ENCODE measurements around the gene CENATAC. TPM values are rescaled to one million over a fixed set of nuclear protein-coding genes. Genes with fewer than 3 reads are reported as not detected.
"Not testable (repeated sequence)": the region's sequence is repeated elsewhere in the genome, so short reads cannot be mapped to it uniquely, and the experiment has no call there.

CENATAC gene
- total and polyA plus RNA-seq, 4 donors = 6.0 to 33.6 (median 13.2) TPM

DNA sequence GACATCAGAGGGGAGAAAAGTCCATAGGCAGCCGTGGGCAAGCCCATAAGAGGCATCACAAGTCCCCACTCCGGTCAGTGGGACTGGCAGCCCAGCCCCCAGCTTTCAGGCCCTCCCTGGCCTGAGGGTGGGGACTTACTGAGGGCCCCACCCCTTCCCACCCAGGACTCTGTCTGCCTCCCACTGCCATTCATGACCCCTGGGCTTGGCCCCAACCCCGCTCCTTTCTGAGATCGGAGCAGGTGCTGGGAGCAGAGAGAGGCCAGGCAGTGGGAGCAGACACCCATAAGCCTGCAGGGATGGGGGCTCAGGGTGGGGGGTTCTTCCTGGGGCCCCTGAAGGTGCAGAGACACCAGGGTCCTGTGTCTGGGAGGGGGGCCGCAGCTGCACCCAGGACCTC is 36.7 kb upstream of the CENATAC start (continued):
- TF ChIP-seq, protein P1, sequence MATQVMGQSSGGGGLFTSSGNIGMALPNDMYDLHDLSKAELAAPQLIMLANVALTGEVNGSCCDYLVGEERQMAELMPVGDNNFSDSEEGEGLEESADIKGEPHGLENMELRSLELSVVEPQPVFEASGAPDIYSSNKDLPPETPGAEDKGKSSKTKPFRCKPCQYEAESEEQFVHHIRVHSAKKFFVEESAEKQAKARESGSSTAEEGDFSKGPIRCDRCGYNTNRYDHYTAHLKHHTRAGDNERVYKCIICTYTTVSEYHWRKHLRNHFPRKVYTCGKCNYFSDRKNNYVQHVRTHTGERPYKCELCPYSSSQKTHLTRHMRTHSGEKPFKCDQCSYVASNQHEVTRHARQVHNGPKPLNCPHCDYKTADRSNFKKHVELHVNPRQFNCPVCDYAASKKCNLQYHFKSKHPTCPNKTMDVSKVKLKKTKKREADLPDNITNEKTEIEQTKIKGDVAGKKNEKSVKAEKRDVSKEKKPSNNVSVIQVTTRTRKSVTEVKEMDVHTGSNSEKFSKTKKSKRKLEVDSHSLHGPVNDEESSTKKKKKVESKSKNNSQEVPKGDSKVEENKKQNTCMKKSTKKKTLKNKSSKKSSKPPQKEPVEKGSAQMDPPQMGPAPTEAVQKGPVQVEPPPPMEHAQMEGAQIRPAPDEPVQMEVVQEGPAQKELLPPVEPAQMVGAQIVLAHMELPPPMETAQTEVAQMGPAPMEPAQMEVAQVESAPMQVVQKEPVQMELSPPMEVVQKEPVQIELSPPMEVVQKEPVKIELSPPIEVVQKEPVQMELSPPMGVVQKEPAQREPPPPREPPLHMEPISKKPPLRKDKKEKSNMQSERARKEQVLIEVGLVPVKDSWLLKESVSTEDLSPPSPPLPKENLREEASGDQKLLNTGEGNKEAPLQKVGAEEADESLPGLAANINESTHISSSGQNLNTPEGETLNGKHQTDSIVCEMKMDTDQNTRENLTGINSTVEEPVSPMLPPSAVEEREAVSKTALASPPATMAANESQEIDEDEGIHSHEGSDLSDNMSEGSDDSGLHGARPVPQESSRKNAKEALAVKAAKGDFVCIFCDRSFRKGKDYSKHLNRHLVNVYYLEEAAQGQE (IDR thresholded peaks at IDR 0.05) = no peak
- no peak for TF ChIP-seq RAD21 (IDR thresholded peaks at IDR 0.05)

DNA sequence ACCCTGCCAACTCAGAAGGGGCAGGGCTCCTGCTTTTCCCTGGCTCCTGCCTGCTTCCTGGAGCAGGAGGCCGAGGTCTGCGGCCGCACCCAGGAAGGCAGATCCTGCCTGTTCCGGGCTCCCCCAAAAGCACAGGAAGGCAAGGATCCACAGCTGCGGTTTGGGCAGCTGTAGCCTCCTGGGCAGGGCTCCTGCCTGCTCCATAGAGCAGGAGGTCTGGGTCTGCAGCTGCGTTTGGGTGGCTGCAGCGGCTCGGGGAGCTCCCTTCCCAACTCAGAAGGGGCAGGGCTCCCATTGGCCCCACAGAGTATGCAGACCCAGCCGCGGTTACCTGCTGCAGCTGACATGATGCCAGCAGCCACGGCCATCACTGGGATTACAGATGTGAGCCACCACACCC is 36.3 kb upstream of the CENATAC start:
- WGBS = 62% methylated on average over 11 of the region's 11 CpGs
- no peak overlapping the region for H3K4me3 ChIP-seq (ENCODE audit: low read depth in 1 of 3, low read length in 3 of 3)
- DNase-seq (ENCODE audit: low spot score) = no peak

DNA sequence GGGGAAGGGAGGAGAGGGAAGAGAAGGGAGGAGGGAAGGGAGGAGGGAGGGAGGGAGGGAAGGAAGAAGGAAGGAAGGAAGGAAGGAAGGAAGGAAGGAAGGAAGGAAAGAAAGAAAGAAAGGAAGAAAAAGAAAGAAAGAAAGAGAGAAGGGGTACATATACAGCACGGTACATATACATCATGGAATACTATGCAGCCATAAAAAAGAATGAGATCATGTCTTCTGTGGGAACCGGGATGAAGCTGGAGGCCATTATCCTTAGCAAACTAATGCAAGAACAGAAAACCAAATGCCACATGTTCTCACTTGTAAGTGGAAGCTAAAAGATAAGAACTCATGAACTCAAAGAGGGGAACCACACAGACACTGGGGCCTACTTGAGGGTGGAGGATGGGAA is 28.4 kb upstream of the CENATAC start:
- H3K9me3 ChIP-seq (ENCODE audit: control insufficient read depth in 4 of 4, low read length in 3 of 4); DNase-seq (ENCODE audit: low spot score); H3K27ac ChIP-seq (ENCODE audit: low read depth in 1 of 2, low read length in 2 of 2); H3K4me1 ChIP-seq (ENCODE audit: control insufficient read depth in 4 of 4, insufficient read depth in 4 of 4, low read length in 3 of 4); H3K27me3 ChIP-seq (ENCODE audit: control insufficient read depth in 4 of 4, insufficient read depth in 4 of 4, low read length in 3 of 4); H3K9ac ChIP-seq (ENCODE audit: low read depth in 1 of 2, low read length in 2 of 2); H3K4me3 ChIP-seq (ENCODE audit: low read depth in 1 of 3, low read length in 3 of 3); H3K36me3 ChIP-seq (ENCODE audit: control insufficient read depth in 4 of 4, insufficient read depth in 3 of 4, low read depth in 1 of 4, low read length in 3 of 4): not testable (repeated sequence)
- WGBS = 92% methylated on average over 2 of the region's 2 CpGs

More for the DNA sequence above, 36.3 kb upstream of the CENATAC start:
- no peaks in the 10 kb centered on the region for H3K27me3 ChIP-seq (ENCODE audit: control insufficient read depth in 4 of 4, insufficient read depth in 4 of 4, low read length in 3 of 4)
- H3K9ac ChIP-seq (ENCODE audit: low read depth in 1 of 2, low read length in 2 of 2) = no peak overlapping the region
- TF ChIP-seq JUND (IDR thresholded peaks at IDR 0.05) = no peak
- no peaks in the 10 kb centered on the region for H3K4me1 ChIP-seq (ENCODE audit: control insufficient read depth in 4 of 4, insufficient read depth in 4 of 4, low read length in 3 of 4)
- no peak overlapping the region for H3K27ac ChIP-seq (ENCODE audit: low read depth in 1 of 2, low read length in 2 of 2)
- no peaks in the 10 kb centered on the region for H3K36me3 ChIP-seq (ENCODE audit: control insufficient read depth in 4 of 4, insufficient read depth in 3 of 4, low read depth in 1 of 4, low read length in 3 of 4)
- no peaks in the 10 kb centered on the region for H3K9me3 ChIP-seq (ENCODE audit: control insufficient read depth in 4 of 4, low read length in 3 of 4)

DNA sequence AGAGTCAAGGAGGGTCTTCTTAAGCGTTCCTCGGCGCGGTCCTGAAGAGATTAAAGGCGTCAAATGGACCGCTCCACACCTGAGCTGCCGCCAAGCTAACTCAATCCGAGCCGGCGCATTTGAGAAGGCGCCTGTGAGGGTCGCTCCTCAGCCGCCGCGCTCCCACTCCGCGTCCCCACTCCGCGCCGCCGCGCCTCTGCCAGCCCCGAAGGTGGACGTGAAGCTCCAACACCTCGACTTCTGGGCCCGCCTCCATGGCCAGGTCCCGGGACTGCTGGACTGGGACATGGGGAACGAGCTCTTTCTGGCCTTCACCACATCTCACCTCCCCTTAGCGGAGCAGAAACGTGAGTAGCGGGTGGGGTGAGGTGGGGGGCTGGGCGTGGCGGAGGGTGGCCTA is 26.3 kb upstream of the CENATAC start, which contains the start of gene FOXR1:
TSS of gene FOXR1 (plus strand) at position 116 of the 400 bp plus-strand sequence. CDS start at position 287, 171 bp downstream.
- TF ChIP-seq RXRA (IDR thresholded peaks at IDR 0.05) = no peak
- no peak for TF ChIP-seq HNF4A (conservative IDR thresholded peaks at IDR 0.05)
- no peak for TF ChIP-seq FOXA1 (IDR thresholded peaks at IDR 0.05)
- no peak for TF ChIP-seq SP1 (IDR thresholded peaks at IDR 0.05)
- no peak for TF ChIP-seq NR2F2 (IDR thresholded peaks at IDR 0.05)
- TF ChIP-seq FOXA2 (IDR thresholded peaks at IDR 0.05) = no peak
- TF ChIP-seq GABPA (IDR thresholded peaks at IDR 0.05 in 1 of 2, conservative IDR thresholded peaks at IDR 0.05 in 1 of 2) = no peak
- TF ChIP-seq JUND (IDR thresholded peaks at IDR 0.05) = no peak
- no peak for TF ChIP-seq RAD21 (IDR thresholded peaks at IDR 0.05)
- TF ChIP-seq HNF4G (IDR thresholded peaks at IDR 0.05) = no peak
- no peak for TF ChIP-seq TAF1 (conservative IDR thresholded peaks at IDR 0.05)
- no peak for TF ChIP-seq YY1 (IDR thresholded peaks at IDR 0.05)
- TF ChIP-seq, protein P2, sequence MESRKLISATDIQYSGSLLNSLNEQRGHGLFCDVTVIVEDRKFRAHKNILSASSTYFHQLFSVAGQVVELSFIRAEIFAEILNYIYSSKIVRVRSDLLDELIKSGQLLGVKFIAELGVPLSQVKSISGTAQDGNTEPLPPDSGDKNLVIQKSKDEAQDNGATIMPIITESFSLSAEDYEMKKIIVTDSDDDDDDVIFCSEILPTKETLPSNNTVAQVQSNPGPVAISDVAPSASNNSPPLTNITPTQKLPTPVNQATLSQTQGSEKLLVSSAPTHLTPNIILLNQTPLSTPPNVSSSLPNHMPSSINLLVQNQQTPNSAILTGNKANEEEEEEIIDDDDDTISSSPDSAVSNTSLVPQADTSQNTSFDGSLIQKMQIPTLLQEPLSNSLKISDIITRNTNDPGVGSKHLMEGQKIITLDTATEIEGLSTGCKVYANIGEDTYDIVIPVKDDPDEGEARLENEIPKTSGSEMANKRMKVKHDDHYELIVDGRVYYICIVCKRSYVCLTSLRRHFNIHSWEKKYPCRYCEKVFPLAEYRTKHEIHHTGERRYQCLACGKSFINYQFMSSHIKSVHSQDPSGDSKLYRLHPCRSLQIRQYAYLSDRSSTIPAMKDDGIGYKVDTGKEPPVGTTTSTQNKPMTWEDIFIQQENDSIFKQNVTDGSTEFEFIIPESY (IDR thresholded peaks at IDR 0.05) = no peak
- TF ChIP-seq, protein P3, sequence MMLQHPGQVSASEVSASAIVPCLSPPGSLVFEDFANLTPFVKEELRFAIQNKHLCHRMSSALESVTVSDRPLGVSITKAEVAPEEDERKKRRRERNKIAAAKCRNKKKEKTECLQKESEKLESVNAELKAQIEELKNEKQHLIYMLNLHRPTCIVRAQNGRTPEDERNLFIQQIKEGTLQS (IDR thresholded peaks at IDR 0.05) = no peak
- TF ChIP-seq EGR1 (IDR thresholded peaks at IDR 0.05; ENCODE audit: low read depth in 2 of 2) = no peak
- Histone ChIP-seq H3K9ac (ENCODE audit: low read depth in 1 of 2, low read length in 2 of 2) (no peak within 1 kb of the TSS), H3K27me3 (ENCODE audit: control insufficient read depth in 4 of 4, insufficient read depth in 4 of 4, low read length in 3 of 4) (no peaks in the 10 kb centered on the region), H3K4me1 (ENCODE audit: control insufficient read depth in 4 of 4, insufficient read depth in 4 of 4, low read length in 3 of 4) (peaks cover 0 to 7% (median 1%) of the 10 kb centered on the region in 4 donors), H3K27ac (ENCODE audit: low read depth in 1 of 2, low read length in 2 of 2) (no peak within 1 kb of the TSS), H3K36me3 (ENCODE audit: control insufficient read depth in 4 of 4, insufficient read depth in 3 of 4, low read depth in 1 of 4, low read length in 3 of 4) (no peaks in the 10 kb centered on the region), H3K4me3 (ENCODE audit: low read depth in 1 of 3, low read length in 3 of 3) (no peak within 1 kb of the TSS), H3K9me3 (ENCODE audit: control insufficient read depth in 4 of 4, low read length in 3 of 4) (no peaks in the 10 kb centered on the region)
- no peak for DNase-seq (ENCODE audit: low spot score)
- WGBS = 48% methylated on average over 33 of the region's 33 CpGs

Data from liver (tissue), 9 donors.